Esophagus (tissue), 2 donors: ENCODE results near the gene TTC24. TPM values are rescaled to one million over a fixed set of nuclear protein-coding genes. Genes with fewer than 3 reads are reported as not detected.

Experiments
- H3K27ac ChIP-seq, 2 donors: one replicate each; pipeline ENCODE4 v1.5.1; 2013; ENCODE audit warnings: low read depth in 2 of 2, mild to moderate bottlenecking in 2 of 2, inconsistent platforms in 1 of 2, low read length in 1 of 2, moderate library complexity in 1 of 2
- H3K27me3 ChIP-seq, 2 donors: one replicate each; pipeline ENCODE4 v1.6.1; 2013; ENCODE audit warnings: low read length in 2 of 2, control low read depth in 1 of 2, mild to moderate bottlenecking in 1 of 2; ENCODE audit not compliant: insufficient read depth in 2 of 2, control insufficient read depth in 1 of 2
- H3K36me3 ChIP-seq, 2 donors: one replicate each; pipeline ENCODE4 v1.6.1; 2013; ENCODE audit warnings: low read length in 1 of 2; ENCODE audit not compliant: control insufficient read depth in 2 of 2, insufficient read depth in 2 of 2
- H3K4me1 ChIP-seq, 2 donors: one replicate each; pipeline ENCODE4 v1.6.1; 2013; ENCODE audit warnings: low read length in 1 of 2; ENCODE audit not compliant: control insufficient read depth in 2 of 2, insufficient read depth in 2 of 2
- H3K4me3 ChIP-seq, 2 donors: one replicate each; pipeline ENCODE4 v1.5.1; 2013; ENCODE audit warnings: low read length in 2 of 2, mild to moderate bottlenecking in 2 of 2, low read depth in 1 of 2, moderate library complexity in 1 of 2
- H3K9me3 ChIP-seq, 2 donors: one replicate each; pipeline ENCODE4 v1.6.1; 2013; ENCODE audit warnings: mild to moderate bottlenecking in 2 of 2, low read depth in 1 of 2, low read length in 1 of 2, moderate library complexity in 1 of 2; ENCODE audit not compliant: control insufficient read depth in 2 of 2, insufficient read depth in 1 of 2
- WGBS, 2 donors: extraction: QIAGEN DNeasy Blood & Tissue Kit; methylation state at CpG; one replicate each; pipeline ENCODE4 v1.1.7; 2013; 5-methylcytosine and 5-hydroxymethylcytosine counted together
- polyA plus RNA-seq, 2 donors: library from polyadenylated mRNA; stranded (reverse); fragments of 200-250 nt; gene quantifications; one replicate each; pipeline ENCODE4 v1.2.3, GENCODE V29; 2013
- donor health status: healthy with polysubstance abuse.
- donor health status: Bipolar disorder and iron deficiency.

Gene TTC24
- polyA plus RNA-seq = under 1 TPM in 1 of 2 donors, not detected in 1; 0.08 TPM

DNA sequence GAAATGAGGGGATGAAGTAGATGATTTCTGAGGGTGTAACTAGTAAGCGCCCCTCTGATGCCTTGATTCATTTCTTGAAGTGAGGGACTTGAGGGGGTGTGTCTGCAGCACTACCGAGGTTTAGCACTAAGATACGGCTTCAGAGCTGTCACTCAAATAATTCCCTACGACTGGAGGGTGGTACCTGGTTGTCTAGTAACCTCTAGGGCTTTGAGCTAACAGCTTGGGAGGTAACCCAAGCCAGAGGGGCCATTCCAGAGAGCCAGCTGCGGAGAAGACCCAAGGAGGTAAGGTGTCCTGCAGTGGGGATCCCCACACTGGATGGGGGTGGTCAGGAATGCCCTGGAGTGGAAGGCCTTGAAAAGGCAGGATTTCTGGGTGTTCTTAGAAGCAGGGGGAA is at the start of gene TTC24:
TSS of gene TTC24 (plus strand) at position 252 of the 400 bp plus-strand sequence. CDS start 1,642 bp downstream, outside the sequence.
- no peak within 1 kb of the TSS for H3K27ac ChIP-seq
- H3K4me3 ChIP-seq = no peak within 1 kb of the TSS
- no peaks in the 10 kb centered on the region for H3K9me3 ChIP-seq
- H3K27me3 ChIP-seq = no peaks in the 10 kb centered on the region
- H3K4me1 ChIP-seq = no peaks in the 10 kb centered on the region
- H3K36me3 ChIP-seq = no peaks in the 10 kb centered on the region
- WGBS, 2 donors = 70 to 77% methylated on average over 5 of the region's 5 CpGs

DNA sequence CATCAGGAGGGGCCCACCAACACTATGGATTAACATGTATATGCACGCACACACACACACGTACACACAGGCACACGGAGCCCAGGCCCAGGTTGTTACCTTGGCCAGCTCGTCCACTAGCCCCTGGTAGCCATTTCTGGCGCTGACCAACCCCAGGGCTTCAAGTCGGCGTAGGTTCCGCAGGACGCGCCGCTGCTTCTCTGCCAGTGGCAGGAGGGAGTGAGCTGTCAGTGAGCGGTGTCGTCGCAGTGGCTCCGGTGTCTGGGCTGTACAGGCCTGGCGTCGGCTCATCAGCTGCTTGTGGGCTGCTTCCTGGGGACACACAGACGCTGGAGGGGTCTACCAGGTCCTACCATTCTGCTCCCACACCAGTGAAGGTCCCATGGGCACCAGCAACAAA is 49.5 kb upstream of the TTC24 start:
- Histone ChIP-seq H3K4me3 (no peak overlapping the region), H3K27ac (no peak overlapping the region), H3K4me1 (peaks cover 0 to 3% of the 10 kb centered on the region in 2 donors), H3K27me3 (no peaks in the 10 kb centered on the region), H3K36me3 (peaks cover 0 to 5% of the 10 kb centered on the region in 2 donors), H3K9me3 (no peaks in the 10 kb centered on the region)
- WGBS, 2 donors = 96 to 97% methylated on average over 18 of the region's 18 CpGs

GRCh38 chr1:156532374-156532773 is 47.1 kb upstream of the TTC24 start:
- H3K27me3 ChIP-seq = no peaks in the 10 kb centered on the region
- no peak overlapping the region for H3K4me3 ChIP-seq
- no peak overlapping the region for H3K27ac ChIP-seq
- no peaks in the 10 kb centered on the region for H3K9me3 ChIP-seq
- H3K36me3 ChIP-seq = peaks cover 0 to 8% of the 10 kb centered on the region in 2 donors
- WGBS, 2 donors = 92 to 94% methylated on average over 4 of the region's 4 CpGs
- peaks cover 0 to 3% of the 10 kb centered on the region in 2 donors for H3K4me1 ChIP-seq

- Histone ChIP-seq H3K4me3 (no peak overlapping the region), H3K36me3 (peaks cover 0 to 8% of the 10 kb centered on the region in 2 donors), H3K27ac (no peak overlapping the region), H3K9me3 (no peaks in the 10 kb centered on the region), H3K4me1 (no peaks in the 10 kb centered on the region), H3K27me3 (no peaks in the 10 kb centered on the region)
- 87 to 92% methylated on average over 11 of the region's 11 CpGs for WGBS, 2 donors
Measured at GRCh38 chr1:156533568-156534220, 45.8 kb upstream of the TTC24 start.

- WGBS, 2 donors = 87 to 92% methylated on average over 12 of the region's 12 CpGs
- Histone ChIP-seq H3K4me3 (no peak overlapping the region), H3K9me3 (no peaks in the 10 kb centered on the region), H3K36me3 (peaks cover 0 to 5% of the 10 kb centered on the region in 2 donors), H3K4me1 (no peaks in the 10 kb centered on the region), H3K27me3 (no peaks in the 10 kb centered on the region), H3K27ac (no peak overlapping the region)
Measured at GRCh38 chr1:156534424-156535060, 45.0 kb upstream of the TTC24 start.

DNA sequence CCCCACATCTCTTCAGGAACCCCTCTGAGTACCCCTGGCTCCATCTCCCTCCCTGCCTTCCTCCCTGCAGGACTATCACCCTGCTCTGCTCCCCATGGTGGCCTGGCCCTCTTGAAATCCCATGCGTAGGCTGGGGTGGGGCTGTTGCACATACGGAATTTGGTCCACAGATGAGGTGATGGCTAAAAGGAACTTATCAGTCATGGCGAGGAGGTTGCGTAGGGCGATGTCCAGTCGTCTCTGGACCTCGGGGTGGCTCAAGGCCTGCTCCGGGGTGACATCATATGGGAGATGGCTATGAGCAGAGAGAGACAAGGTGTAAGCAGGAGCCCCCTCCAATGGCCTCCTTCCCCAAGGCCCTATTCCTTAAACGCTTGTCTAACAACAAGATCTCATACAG is 42.5 kb upstream of the TTC24 start:
- WGBS, 2 donors = 93 to 95% methylated on average over 9 of the region's 9 CpGs
- Histone ChIP-seq H3K36me3 (peaks cover 0 to 5% of the 10 kb centered on the region in 2 donors), H3K27ac (no peak overlapping the region), H3K27me3 (no peaks in the 10 kb centered on the region), H3K4me3 (no peak overlapping the region), H3K4me1 (no peaks in the 10 kb centered on the region), H3K9me3 (no peaks in the 10 kb centered on the region)

DNA sequence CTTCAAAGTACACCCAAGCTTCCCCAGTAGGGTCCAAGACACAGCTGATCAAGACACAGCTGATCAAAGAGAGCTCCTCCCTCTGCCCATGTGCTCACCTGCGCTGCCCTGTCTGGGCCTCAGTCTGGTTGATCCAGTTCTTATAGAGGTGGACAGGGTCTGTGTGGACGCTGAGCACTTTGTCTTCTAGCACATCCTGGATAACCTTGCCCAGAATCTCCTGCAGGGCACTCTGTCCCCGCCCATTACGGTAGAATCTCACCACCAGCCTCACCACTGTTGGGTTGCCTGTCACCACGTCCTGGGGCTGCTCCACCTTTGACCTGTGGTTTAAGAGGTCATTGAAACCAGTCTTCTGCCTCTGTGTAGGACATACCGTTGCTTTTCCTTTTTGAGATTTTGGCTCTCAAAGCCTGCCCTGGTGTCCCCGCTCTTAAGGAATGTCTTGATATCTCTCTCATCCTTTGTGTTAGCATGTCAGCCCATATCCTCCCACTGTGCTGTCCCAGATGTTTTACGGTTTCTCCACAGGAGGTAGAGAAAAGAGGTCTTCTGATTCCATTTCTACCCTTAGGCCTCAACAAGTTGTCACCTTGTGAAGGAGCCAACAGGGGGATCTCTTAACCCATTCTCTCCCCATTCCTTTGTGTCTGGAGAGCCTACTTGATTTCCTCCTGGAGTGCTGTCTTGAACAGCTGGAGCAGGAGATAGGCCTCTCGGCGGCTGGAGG is 40.6 kb upstream of the TTC24 start:
- WGBS, 2 donors = 89 to 93% methylated on average over 10 of the region's 10 CpGs
- Histone ChIP-seq H3K4me3 (no peak overlapping the region), H3K27ac (no peak overlapping the region), H3K9me3 (no peaks in the 10 kb centered on the region), H3K36me3 (peaks cover 0 to 2% of the 10 kb centered on the region in 2 donors), H3K4me1 (no peaks in the 10 kb centered on the region), H3K27me3 (no peaks in the 10 kb centered on the region)

DNA sequence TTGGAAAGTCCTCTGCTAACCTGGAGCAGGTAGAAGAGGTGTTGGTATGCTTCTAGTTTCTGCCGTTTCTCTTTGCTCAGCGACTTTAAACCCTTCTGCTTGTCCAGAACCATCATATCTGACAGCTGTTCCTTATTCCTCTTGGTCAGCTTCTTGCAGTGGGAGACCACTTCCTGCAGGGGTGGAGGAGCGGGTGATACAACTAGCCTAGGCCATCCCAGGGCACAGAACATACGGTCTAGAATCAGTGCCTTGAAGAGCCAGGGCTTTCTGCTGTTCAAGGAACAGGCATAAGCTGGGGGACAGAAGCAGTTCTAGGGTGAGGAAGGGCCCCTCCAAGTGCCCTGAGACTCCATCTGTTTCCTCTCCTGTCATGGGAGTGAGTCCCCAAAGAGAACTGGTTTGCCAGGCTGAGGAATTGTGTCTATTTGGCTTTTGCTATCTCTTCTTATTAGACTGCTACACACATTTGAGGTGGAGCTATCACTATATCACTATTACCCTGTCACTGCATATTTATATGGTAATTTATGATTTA is 39.6 kb upstream of the TTC24 start:
- Histone ChIP-seq H3K4me1 (no peaks in the 10 kb centered on the region), H3K27me3 (no peaks in the 10 kb centered on the region), H3K27ac (no peak overlapping the region), H3K4me3 (no peak overlapping the region), H3K36me3 (peaks cover 0 to 2% of the 10 kb centered on the region in 2 donors), H3K9me3 (no peaks in the 10 kb centered on the region)
- WGBS, 2 donors = 91 to 93% methylated on average over 4 of the region's 4 CpGs

DNA sequence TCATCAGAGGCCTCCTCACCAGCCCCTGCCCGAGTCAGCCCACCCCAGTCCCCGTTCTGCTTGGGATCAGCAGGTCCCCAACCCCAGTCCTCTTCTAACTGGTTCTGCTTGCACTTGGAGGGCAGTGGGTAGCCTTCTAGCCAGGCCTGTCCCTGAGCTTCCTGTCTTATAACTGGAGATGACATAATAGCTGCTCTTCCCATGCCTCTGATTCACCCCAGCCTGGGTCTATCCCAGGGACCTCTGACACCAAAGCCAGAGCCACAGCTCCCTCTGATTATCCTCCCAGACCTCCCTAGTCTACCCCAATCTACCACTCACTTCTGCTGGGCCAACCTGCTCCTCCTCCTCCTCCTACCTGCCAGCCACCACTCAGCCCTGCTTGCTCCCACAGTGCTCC is 38.6 kb upstream of the TTC24 start:
- peaks cover 0 to 2% of the 10 kb centered on the region in 2 donors for H3K36me3 ChIP-seq
- 88 to 90% methylated on average over 2 of the region's 2 CpGs for WGBS, 2 donors
- H3K4me1 ChIP-seq = no peaks in the 10 kb centered on the region
- no peak overlapping the region for H3K4me3 ChIP-seq
- no peaks in the 10 kb centered on the region for H3K27me3 ChIP-seq
- H3K9me3 ChIP-seq = no peaks in the 10 kb centered on the region
- H3K27ac ChIP-seq = no peak overlapping the region
